B cell (primary cell): Measurements from ENCODE around the gene DOCK4. TPM values are rescaled to one million over a fixed set of nuclear protein-coding genes. Genes with fewer than 3 reads are reported as not detected.

Experiments
- ATAC-seq: fragments of 200-7000 bp; cut with Tn5 transposase; one replicate; pipeline ENCODE4 v1.10.0; 2021; ENCODE audit warnings: low read depth, mild to moderate bottlenecking, moderate number of reproducible peaks, moderate library complexity
- CTCF ChIA-PET: fragments of 350-600 bp; sonication (Branson Sonifier 250); formaldehyde crosslinking; loops from one replicate; lab custom pipeline; 2021; ENCODE audit warnings: antibody characterized with exemption, inconsistent platforms; lab: Charles Lee
- POLR2A ChIA-PET: fragments of 350-600 bp; sonication (Branson Sonifier 250); formaldehyde crosslinking; loops from one replicate; lab custom pipeline; 2021; ENCODE audit warnings: antibody characterized with exemption; lab: Charles Lee
- DNase-seq: peaks from one replicate; pipeline ENCODE4 v3.0.0; 2013
- H2AFZ ChIP-seq: 2 replicates; pipeline ENCODE4 v1.6.1; 2012; ENCODE audit warnings: mild to moderate bottlenecking, low read depth, low read length; ENCODE audit not compliant: insufficient read depth, poor library complexity, severe bottlenecking
- H3K27ac ChIP-seq, 2 donors: 1 replicate in 1 of 2; 2 replicates in 1 of 2; pipeline ENCODE4 v1.5.1; 2012 to 2013; ENCODE audit warnings: low read length in 2 of 2, mild to moderate bottlenecking in 2 of 2, moderate library complexity in 1 of 2
- H3K27me3 ChIP-seq, 4 experiments: fragments of 200-600 bp in 1 of 4; sonication (generic) in 1 of 4; replicated peaks in 1 of 4; 1 replicate in 2 of 4; 2 replicates in 2 of 4; pipeline versions ENCODE4 v1.6.1 to v1.7.0; 2013 to 2016; ENCODE audit warnings: low read length in 3 of 4, mild to moderate bottlenecking in 2 of 4, mixed read lengths in 1 of 4, moderate library complexity in 1 of 4; ENCODE audit not compliant: insufficient read depth in 4 of 4, control insufficient read depth in 3 of 4; ENCODE audit errors: control extremely low read depth in 1 of 4
- H3K36me3 ChIP-seq, 2 experiments: replicated peaks in 1 of 2; 1 replicate in 1 of 2; 2 replicates in 1 of 2; pipeline versions ENCODE4 v1.6.1 to v1.7.1; 2013; ENCODE audit warnings: low read length in 1 of 2; ENCODE audit not compliant: insufficient read depth in 2 of 2, control insufficient read depth in 1 of 2; ENCODE audit errors: control extremely low read depth in 1 of 2, extremely low read depth in 1 of 2
- H3K4me1 ChIP-seq, 2 donors: fragments of 200-600 bp in 1 of 2; sonication (generic) in 1 of 2; 1 replicate in 1 of 2; 2 replicates in 1 of 2; pipeline versions ENCODE4 v1.5.1 to v1.6.1; 2013 to 2017; ENCODE audit warnings: low read length in 2 of 2; ENCODE audit not compliant: control insufficient read depth in 2 of 2, insufficient read depth in 2 of 2
- H3K4me2 ChIP-seq: replicated peaks from 2 replicates; pipeline ENCODE3; 2012; ENCODE audit warnings: mild to moderate bottlenecking, low read depth, low read length; ENCODE audit not compliant: poor library complexity, severe bottlenecking
- H3K4me3 ChIP-seq, 5 experiments: fragments of 200-600 bp in 1 of 5; sonication (generic) in 1 of 5; 1 replicate in 3 of 5; 2 replicates in 2 of 5; pipeline versions ENCODE4 v1.5.1 to v1.7.0; 2011 to 2016; ENCODE audit warnings: low read length in 4 of 5, mild to moderate bottlenecking in 4 of 5, low read depth in 2 of 5, control low read depth in 1 of 5, moderate library complexity in 1 of 5; ENCODE audit not compliant: insufficient read depth in 1 of 5; ENCODE audit errors: control extremely low read depth in 1 of 5, extremely low read depth in 1 of 5
- H3K79me2 ChIP-seq: fragments of 200-600 bp; sonication (generic); one replicate; pipeline ENCODE4 v1.6.0; 2016; ENCODE audit warnings: low read length; ENCODE audit not compliant: control insufficient read depth, insufficient read depth
- H3K9ac ChIP-seq: fragments of 200-600 bp; sonication (generic); 2 replicates; pipeline ENCODE4 v1.6.1; 2017; ENCODE audit warnings: mild to moderate bottlenecking, low read length, moderate library complexity
- H3K9me3 ChIP-seq, 3 donors: one replicate each; pipeline versions ENCODE4 v1.6.1 to v1.7.1; 2013; ENCODE audit warnings: low read length in 2 of 3; ENCODE audit not compliant: control insufficient read depth in 2 of 3, insufficient read depth in 1 of 3; ENCODE audit errors: control extremely low read depth in 1 of 3
- H4K20me1 ChIP-seq: 2 replicates; pipeline ENCODE4 v1.6.0; 2012; ENCODE audit warnings: mild to moderate bottlenecking, low read length; ENCODE audit not compliant: insufficient read depth, control insufficient read depth, poor library complexity, severe bottlenecking
- H3K27ac Mint-ChIP-seq: one replicate; pipeline ENCODE4 v1.8.0; 2021; ENCODE audit warnings: mixed read lengths
- H3K27me3 Mint-ChIP-seq: one replicate; pipeline ENCODE4 v1.8.0; 2021; ENCODE audit warnings: mixed read lengths
- H3K4me1 Mint-ChIP-seq: one replicate; pipeline ENCODE4 v1.8.0; 2021; ENCODE audit warnings: mixed read lengths
- H3K4me3 Mint-ChIP-seq: one replicate; pipeline ENCODE4 v1.8.0; 2021; ENCODE audit warnings: mixed read lengths
- H3K9me3 Mint-ChIP-seq: one replicate; pipeline ENCODE4 v1.8.0; 2022; ENCODE audit warnings: mixed read lengths; ENCODE audit not compliant: insufficient read depth
- EZH2 ChIP-seq: IDR thresholded peaks from 2 replicates; pipeline ENCODE4 v1.6.1; 2012; ENCODE audit warnings: borderline replicate concordance, low read depth, mild to moderate bottlenecking, moderate library complexity, low read length; ENCODE audit not compliant: insufficient read depth, poor library complexity, severe bottlenecking
- WGBS: methylation state at CpG from one replicate; pipeline ENCODE4 v1.1.5; 2013; ENCODE audit warnings: missing lambda C conversion rate; ENCODE audit not compliant: insufficient coverage; 5-methylcytosine and 5-hydroxymethylcytosine counted together
- intact Hi-C: fragments of 100-400 bp; cut with micrococcal nuclease; formaldehyde crosslinking; loops from one replicate; pipeline ENCODE4 v1.10.0; 2022
- polyA plus RNA-seq: library from polyadenylated mRNA; depleted of rRNA; stranded (reverse); fragments of >200 nt; gene quantifications from 2 replicates; pipeline ENCODE4 v1.2.3, GENCODE V29; 2012
- total RNA-seq, 2 donors: library from RNA; stranded (reverse); fragments of 120-200 nt in 1 of 2; gene quantifications; 1 replicate in 1 of 2; 2 replicates in 1 of 2; pipeline versions ENCODE4 v1.2.3 to v1.2.4, GENCODE V29; 2013 to 2022
- TF ChIP-seq, protein P1 (sequence below): fragments of 200-600 bp; IDR thresholded peaks from one replicate; pipeline ENCODE4 v1.8.0; 2022; ENCODE audit warnings: antibody characterized with exemption, mild to moderate bottlenecking

DOCK4 gene
- total and polyA plus RNA-seq, 2 donors (not counting 1 experiment from before 2014, with no cell fraction given), result 0.03 to 4.1 TPM

DNA sequence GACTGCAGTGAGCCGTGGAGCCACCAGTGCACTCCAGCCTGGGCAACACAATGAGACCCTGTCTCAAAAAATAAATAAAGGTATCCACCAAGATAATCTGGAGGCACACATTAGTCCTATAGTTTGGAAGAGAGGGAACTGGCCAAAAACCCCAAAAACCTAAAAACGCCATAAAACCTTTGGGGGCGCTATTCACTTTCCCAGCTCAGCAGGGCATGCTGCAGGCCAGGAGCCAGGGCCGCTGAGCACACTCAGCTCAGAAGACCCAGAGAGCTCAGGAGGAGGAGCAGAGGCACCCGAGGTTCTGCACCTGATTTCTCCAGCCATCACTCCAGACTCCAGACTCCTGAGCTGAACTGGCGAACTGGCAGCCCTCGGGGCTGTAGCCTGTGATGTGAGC, 476.7 kb downstream of the DOCK4 start:
- H3K9ac ChIP-seq, result no peak overlapping the region
- peaks cover 3% of the 10 kb centered on the region for H3K27me3 Mint-ChIP-seq
- DNase-seq, result no peak
- H3K4me1 Mint-ChIP-seq, result no peaks in the 10 kb centered on the region
- intact Hi-C loops, result no loop called here
- H2AFZ ChIP-seq, result no peak overlapping the region
- no peaks in the 10 kb centered on the region for H4K20me1 ChIP-seq
- no peaks in the 10 kb centered on the region for H3K79me2 ChIP-seq
- POLR2A ChIA-PET, result no interaction called here
- H3K4me3 ChIP-seq, result no peak overlapping the region
- no peaks in the 10 kb centered on the region for H3K9me3 Mint-ChIP-seq
- H3K36me3 ChIP-seq, result no peaks in the 10 kb centered on the region
- CTCF ChIA-PET, result interaction anchor here (1.6 kb wide), 1 partner anchor 10 kb away, joined by 3 read pairs; no protein-coding TSS in a partner anchor
- no peak overlapping the region for H3K4me3 Mint-ChIP-seq
- 97% methylated on average over 3 of the region's 7 CpGs for WGBS
- no peak overlapping the region for H3K27ac Mint-ChIP-seq
- ATAC-seq, result no peak
- no peak overlapping the region for H3K4me2 ChIP-seq
- no peaks in the 10 kb centered on the region for H3K27me3 ChIP-seq
- no peaks in the 10 kb centered on the region for H3K4me1 ChIP-seq
- H3K9me3 ChIP-seq, result no peaks in the 10 kb centered on the region
- TF ChIP-seq, protein P1, sequence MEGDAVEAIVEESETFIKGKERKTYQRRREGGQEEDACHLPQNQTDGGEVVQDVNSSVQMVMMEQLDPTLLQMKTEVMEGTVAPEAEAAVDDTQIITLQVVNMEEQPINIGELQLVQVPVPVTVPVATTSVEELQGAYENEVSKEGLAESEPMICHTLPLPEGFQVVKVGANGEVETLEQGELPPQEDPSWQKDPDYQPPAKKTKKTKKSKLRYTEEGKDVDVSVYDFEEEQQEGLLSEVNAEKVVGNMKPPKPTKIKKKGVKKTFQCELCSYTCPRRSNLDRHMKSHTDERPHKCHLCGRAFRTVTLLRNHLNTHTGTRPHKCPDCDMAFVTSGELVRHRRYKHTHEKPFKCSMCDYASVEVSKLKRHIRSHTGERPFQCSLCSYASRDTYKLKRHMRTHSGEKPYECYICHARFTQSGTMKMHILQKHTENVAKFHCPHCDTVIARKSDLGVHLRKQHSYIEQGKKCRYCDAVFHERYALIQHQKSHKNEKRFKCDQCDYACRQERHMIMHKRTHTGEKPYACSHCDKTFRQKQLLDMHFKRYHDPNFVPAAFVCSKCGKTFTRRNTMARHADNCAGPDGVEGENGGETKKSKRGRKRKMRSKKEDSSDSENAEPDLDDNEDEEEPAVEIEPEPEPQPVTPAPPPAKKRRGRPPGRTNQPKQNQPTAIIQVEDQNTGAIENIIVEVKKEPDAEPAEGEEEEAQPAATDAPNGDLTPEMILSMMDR, result no peak
- no peak for TF ChIP-seq EZH2
- H3K27ac ChIP-seq, result no peak overlapping the region

DNA sequence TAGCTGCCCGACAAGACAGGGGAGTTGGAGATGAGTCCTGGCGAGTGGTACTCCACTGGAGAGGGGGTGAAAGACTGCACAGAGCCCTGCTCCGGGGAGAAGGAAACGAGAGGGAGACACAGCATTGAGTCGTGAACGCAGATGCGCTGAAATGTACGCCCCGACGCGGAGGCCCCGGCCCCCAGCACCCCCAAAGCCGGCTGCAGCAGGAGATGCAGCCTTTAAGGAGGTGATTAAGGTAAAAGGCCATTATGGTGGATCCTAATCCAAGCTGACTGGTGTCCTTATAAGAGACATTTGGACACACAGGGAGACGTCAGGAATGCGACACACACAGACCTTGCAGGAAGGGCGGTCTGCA, 477.6 kb downstream of the DOCK4 start:
- Histone ChIP-seq H3K9me3 (no peaks in the 10 kb centered on the region), H3K9ac (no peak overlapping the region), H3K4me3 (no peak overlapping the region), H3K27ac (no peak overlapping the region), H3K79me2 (no peaks in the 10 kb centered on the region), H3K4me2 (no peak overlapping the region), H2AFZ (no peak overlapping the region), H3K36me3 (no peaks in the 10 kb centered on the region), H3K27me3 (no peaks in the 10 kb centered on the region), H3K4me1 (no peaks in the 10 kb centered on the region), H4K20me1 (no peaks in the 10 kb centered on the region)
- no peak for DNase-seq
- intact Hi-C loops, result no loop called here
- Mint-ChIP-seq H3K4me3 (no peak overlapping the region), H3K9me3 (no peaks in the 10 kb centered on the region), H3K27me3 (peaks cover 3% of the 10 kb centered on the region), H3K4me1 (no peaks in the 10 kb centered on the region), H3K27ac (no peak overlapping the region)
- CTCF ChIA-PET, result interaction anchor here (1.6 kb wide), 1 partner anchor 11 kb away, joined by 3 read pairs; no protein-coding TSS in a partner anchor
- TF ChIP-seq EZH2, result no peak
- TF ChIP-seq, protein P1, result no peak
- WGBS, result 94% methylated on average over 16 of the region's 16 CpGs
- POLR2A ChIA-PET, result no interaction called here
- ATAC-seq, result no peak
